ENCODE results near the gene MCF2L. TPM values are rescaled to one million over a fixed set of nuclear protein-coding genes. Genes with fewer than 3 reads are reported as not detected.

Gene MCF2L
- total and polyA plus RNA-seq, 10 of the 15 experiments (the other 5 are each of a cell fraction or from before 2014, with no cell fraction given), result 0.06 to 1.1 (median 0.21) TPM; not detected in 2

DNA sequence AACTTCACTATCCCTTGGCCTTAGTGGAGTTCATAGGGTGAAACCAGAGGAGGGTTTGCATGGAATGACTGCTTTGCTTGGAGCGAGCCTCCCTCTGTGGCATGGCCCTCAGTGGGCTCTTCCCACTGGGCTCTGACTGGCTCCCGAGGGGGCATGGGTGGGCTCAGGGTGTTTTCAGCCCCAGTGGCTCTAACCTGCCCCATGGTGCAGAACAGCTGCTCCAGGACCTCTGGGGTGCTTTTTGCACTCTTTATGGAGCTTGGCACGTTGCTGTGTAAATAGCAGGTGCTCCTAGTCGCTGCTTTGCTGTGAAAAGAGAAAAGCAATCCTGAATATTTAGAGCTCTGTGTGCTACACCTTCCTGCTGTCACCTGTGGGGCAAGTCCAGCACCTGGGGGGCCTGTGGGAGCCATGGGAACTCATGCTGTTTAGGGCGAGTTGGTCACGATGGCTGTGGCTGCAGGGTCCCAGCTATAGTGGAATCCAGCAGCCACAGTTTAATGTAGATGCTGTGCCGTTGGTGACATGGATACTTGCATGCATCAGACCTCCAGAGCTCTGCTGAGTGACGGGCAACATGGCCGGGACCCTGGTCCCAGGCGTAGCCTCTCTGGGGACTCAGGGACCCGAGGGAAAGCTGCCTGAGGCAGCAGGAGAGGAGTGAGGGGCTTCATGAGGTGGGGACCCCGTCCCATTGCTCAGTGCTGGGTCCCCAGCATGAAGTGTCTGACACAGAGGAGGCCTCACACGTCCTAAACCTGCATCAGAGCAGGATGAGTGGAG, 14.3 kb upstream of the MCF2L start:
- ChIA-PET POLR2A (no interaction called here), RAD21 (ENCODE audit: unreplicated experiment) (no interaction called here), SMC1A (ENCODE audit: uncharacterized antibody, unreplicated experiment) (no interaction called here), CTCF (no interaction called here)
- H2AFZ ChIP-seq (ENCODE audit: control insufficient read depth, low read depth, low read length), result no peak overlapping the region
- H3K36me3 ChIP-seq (ENCODE audit: control insufficient read depth in 2 of 2, insufficient read depth in 2 of 2, low read length in 1 of 2), result no peaks in the 10 kb centered on the region
- H3K4me3 ChIP-seq, result no peak overlapping the region
- H3K27me3 ChIP-seq (replicated peaks in 1 of 2; ENCODE audit: control insufficient read depth in 2 of 2, insufficient read depth in 2 of 2, low read length in 1 of 2), result no peaks in the 10 kb centered on the region; a peak in 1 of 4 replicates
- H3K9ac ChIP-seq (ENCODE audit: control insufficient read depth, insufficient read depth, low read length), result no peak overlapping the region
- FAIRE-seq, result no peak
- no peak overlapping the region for H3K4me2 ChIP-seq (ENCODE audit: control insufficient read depth, insufficient read depth)
- 6% methylated on average over 13 of the region's 13 CpGs for WGBS (ENCODE audit: insufficient coverage, insufficient replicate concordance, low lambda C conversion rate, missing lambda C conversion rate)
- BruUV-seq (replicated peaks), result no TSS peak
- in situ Hi-C loops (cut with MboI), result no loop called here
- intact Hi-C loops (cut with micrococcal nuclease; ENCODE audit: unreplicated experiment), result no loop called here
- no peak for ATAC-seq
- no peaks in the 10 kb centered on the region for H4K20me1 ChIP-seq (ENCODE audit: control insufficient read depth, insufficient read depth)
- no peaks in the 10 kb centered on the region for H3K9me3 ChIP-seq (replicated peaks; ENCODE audit: control insufficient read depth, insufficient read depth, low read length)
- H3K27ac ChIP-seq (ENCODE audit: control insufficient read depth, insufficient read depth), result no peak overlapping the region
- H3K79me2 ChIP-seq (ENCODE audit: control insufficient read depth, insufficient read depth, low read length), result no peaks in the 10 kb centered on the region
- H3K4me1 ChIP-seq (ENCODE audit: control insufficient read depth, insufficient read depth, low read length), result no peaks in the 10 kb centered on the region
- DNase-seq (ENCODE audit: low read depth, low spot score), result no peak
- TF ChIP-seq BCL11A (IDR thresholded peaks at IDR 0.05; ENCODE audit: low read depth, low read length), result no peak
- TF ChIP-seq EP300 (IDR thresholded peaks at IDR 0.05; ENCODE audit: borderline replicate concordance in 1 of 2, control insufficient read depth in 1 of 2, low read depth in 2 of 2, low read length in 2 of 2), result no peak
- TF ChIP-seq, protein P1, sequence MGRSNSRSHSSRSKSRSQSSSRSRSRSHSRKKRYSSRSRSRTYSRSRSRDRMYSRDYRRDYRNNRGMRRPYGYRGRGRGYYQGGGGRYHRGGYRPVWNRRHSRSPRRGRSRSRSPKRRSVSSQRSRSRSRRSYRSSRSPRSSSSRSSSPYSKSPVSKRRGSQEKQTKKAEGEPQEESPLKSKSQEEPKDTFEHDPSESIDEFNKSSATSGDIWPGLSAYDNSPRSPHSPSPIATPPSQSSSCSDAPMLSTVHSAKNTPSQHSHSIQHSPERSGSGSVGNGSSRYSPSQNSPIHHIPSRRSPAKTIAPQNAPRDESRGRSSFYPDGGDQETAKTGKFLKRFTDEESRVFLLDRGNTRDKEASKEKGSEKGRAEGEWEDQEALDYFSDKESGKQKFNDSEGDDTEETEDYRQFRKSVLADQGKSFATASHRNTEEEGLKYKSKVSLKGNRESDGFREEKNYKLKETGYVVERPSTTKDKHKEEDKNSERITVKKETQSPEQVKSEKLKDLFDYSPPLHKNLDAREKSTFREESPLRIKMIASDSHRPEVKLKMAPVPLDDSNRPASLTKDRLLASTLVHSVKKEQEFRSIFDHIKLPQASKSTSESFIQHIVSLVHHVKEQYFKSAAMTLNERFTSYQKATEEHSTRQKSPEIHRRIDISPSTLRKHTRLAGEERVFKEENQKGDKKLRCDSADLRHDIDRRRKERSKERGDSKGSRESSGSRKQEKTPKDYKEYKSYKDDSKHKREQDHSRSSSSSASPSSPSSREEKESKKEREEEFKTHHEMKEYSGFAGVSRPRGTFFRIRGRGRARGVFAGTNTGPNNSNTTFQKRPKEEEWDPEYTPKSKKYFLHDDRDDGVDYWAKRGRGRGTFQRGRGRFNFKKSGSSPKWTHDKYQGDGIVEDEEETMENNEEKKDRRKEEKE (IDR thresholded peaks at IDR 0.05), result no peak
- no peak for TF ChIP-seq ASH2L (IDR thresholded peaks at IDR 0.05; ENCODE audit: borderline replicate concordance, low read depth)
- TF ChIP-seq, protein P2, sequence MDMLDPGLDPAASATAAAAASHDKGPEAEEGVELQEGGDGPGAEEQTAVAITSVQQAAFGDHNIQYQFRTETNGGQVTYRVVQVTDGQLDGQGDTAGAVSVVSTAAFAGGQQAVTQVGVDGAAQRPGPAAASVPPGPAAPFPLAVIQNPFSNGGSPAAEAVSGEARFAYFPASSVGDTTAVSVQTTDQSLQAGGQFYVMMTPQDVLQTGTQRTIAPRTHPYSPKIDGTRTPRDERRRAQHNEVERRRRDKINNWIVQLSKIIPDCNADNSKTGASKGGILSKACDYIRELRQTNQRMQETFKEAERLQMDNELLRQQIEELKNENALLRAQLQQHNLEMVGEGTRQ (IDR thresholded peaks at IDR 0.05; ENCODE audit: borderline replicate concordance, low read depth, low read length), result no peak
- TF ChIP-seq PAX8 (IDR thresholded peaks at IDR 0.05), result no peak
- TF ChIP-seq MTA2 (IDR thresholded peaks at IDR 0.05; ENCODE audit: low read depth), result no peak
- TF ChIP-seq, protein P3, sequence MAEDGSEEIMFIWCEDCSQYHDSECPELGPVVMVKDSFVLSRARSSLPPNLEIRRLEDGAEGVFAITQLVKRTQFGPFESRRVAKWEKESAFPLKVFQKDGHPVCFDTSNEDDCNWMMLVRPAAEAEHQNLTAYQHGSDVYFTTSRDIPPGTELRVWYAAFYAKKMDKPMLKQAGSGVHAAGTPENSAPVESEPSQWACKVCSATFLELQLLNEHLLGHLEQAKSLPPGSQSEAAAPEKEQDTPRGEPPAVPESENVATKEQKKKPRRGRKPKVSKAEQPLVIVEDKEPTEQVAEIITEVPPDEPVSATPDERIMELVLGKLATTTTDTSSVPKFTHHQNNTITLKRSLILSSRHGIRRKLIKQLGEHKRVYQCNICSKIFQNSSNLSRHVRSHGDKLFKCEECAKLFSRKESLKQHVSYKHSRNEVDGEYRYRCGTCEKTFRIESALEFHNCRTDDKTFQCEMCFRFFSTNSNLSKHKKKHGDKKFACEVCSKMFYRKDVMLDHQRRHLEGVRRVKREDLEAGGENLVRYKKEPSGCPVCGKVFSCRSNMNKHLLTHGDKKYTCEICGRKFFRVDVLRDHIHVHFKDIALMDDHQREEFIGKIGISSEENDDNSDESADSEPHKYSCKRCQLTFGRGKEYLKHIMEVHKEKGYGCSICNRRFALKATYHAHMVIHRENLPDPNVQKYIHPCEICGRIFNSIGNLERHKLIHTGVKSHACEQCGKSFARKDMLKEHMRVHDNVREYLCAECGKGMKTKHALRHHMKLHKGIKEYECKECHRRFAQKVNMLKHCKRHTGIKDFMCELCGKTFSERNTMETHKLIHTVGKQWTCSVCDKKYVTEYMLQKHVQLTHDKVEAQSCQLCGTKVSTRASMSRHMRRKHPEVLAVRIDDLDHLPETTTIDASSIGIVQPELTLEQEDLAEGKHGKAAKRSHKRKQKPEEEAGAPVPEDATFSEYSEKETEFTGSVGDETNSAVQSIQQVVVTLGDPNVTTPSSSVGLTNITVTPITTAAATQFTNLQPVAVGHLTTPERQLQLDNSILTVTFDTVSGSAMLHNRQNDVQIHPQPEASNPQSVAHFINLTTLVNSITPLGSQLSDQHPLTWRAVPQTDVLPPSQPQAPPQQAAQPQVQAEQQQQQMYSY (CRISPR knock-in tag; IDR thresholded peaks at IDR 0.05), result no peak
- TF ChIP-seq TCF7 (IDR thresholded peaks at IDR 0.05; ENCODE audit: borderline replicate concordance), result no peak
- no peak for TF ChIP-seq SPI1 (IDR thresholded peaks at IDR 0.05; ENCODE audit: borderline replicate concordance, insufficient read depth, low read depth, low read length)
- no peak for TF ChIP-seq ETV6 (conservative IDR thresholded peaks at IDR 0.05 in 1 of 2, IDR thresholded peaks at IDR 0.05 in 1 of 2; ENCODE audit: borderline replicate concordance in 1 of 2, low read depth in 1 of 2)
- TF ChIP-seq, protein P4, sequence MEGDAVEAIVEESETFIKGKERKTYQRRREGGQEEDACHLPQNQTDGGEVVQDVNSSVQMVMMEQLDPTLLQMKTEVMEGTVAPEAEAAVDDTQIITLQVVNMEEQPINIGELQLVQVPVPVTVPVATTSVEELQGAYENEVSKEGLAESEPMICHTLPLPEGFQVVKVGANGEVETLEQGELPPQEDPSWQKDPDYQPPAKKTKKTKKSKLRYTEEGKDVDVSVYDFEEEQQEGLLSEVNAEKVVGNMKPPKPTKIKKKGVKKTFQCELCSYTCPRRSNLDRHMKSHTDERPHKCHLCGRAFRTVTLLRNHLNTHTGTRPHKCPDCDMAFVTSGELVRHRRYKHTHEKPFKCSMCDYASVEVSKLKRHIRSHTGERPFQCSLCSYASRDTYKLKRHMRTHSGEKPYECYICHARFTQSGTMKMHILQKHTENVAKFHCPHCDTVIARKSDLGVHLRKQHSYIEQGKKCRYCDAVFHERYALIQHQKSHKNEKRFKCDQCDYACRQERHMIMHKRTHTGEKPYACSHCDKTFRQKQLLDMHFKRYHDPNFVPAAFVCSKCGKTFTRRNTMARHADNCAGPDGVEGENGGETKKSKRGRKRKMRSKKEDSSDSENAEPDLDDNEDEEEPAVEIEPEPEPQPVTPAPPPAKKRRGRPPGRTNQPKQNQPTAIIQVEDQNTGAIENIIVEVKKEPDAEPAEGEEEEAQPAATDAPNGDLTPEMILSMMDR (IDR thresholded peaks at IDR 0.05 in 2 of 3, conservative IDR thresholded peaks at IDR 0.05 in 1 of 3; ENCODE audit: control insufficient read depth in 2 of 3, extremely low read depth in 1 of 3, insufficient read depth in 1 of 3, low read depth in 3 of 3, low read length in 3 of 3), result no peak
- TF ChIP-seq NR2C1 (IDR thresholded peaks at IDR 0.05), result no peak
